MM.1S (cell line): ENCODE measurements around the gene GCK.

Experiments used
- EZH2 ChIP-seq: fragments of 300-600 bp; sonication (generic); optimal IDR thresholded peaks from 2 replicates; pipeline ENCODE3; 2017; ENCODE audit warnings: low read depth, mild to moderate bottlenecking, antibody characterized with exemption, low read length, mixed read lengths
- TF ChIP-seq, protein P1 (sequence below): fragments of 300-600 bp; sonication (generic); IDR thresholded peaks from 2 replicates; pipeline ENCODE4 v1.5.1; 2016; ENCODE audit warnings: antibody characterized with exemption, low read length, mixed read lengths

DNA sequence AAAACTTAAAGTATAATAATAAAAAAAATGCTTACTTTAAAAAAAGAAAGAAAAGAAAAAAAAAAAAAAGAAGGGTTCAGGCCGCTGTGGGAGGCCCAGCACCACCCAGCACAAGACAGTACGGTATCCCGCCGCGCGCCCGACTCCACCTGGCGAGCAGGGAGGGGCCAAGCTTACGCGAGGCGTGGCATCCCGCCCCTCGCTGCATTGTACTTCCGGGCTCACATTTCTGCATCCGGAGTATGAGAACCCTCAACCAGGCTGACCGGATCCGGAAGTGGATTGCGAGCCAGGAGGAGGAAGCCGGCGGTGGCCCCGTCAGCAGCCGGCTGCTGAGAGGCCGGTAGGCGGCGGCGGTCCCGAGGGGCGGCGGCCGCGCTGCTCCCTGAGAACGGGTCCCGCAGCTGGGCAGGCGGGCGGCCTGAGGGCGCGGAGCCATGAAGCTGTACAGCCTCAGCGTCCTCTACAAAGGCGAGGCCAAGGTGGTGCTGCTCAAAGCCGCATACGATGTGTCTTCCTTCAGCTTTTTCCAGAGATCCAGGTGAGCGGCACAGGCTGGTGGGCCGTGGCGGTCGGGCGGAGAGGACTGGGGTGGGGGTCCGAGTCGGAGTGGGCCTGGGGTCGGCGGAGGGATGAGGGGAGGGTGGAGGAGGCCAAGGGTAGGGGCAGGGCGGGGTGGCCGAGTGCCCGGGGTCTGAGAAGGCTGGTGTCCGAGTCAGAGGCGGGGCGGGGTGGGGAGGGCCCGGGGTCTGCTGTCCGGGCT is 11.6 kb upstream of the GCK start, which contains the start of gene YKT6:
- TF ChIP-seq, protein P1, sequence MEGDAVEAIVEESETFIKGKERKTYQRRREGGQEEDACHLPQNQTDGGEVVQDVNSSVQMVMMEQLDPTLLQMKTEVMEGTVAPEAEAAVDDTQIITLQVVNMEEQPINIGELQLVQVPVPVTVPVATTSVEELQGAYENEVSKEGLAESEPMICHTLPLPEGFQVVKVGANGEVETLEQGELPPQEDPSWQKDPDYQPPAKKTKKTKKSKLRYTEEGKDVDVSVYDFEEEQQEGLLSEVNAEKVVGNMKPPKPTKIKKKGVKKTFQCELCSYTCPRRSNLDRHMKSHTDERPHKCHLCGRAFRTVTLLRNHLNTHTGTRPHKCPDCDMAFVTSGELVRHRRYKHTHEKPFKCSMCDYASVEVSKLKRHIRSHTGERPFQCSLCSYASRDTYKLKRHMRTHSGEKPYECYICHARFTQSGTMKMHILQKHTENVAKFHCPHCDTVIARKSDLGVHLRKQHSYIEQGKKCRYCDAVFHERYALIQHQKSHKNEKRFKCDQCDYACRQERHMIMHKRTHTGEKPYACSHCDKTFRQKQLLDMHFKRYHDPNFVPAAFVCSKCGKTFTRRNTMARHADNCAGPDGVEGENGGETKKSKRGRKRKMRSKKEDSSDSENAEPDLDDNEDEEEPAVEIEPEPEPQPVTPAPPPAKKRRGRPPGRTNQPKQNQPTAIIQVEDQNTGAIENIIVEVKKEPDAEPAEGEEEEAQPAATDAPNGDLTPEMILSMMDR = peak; percentile 56
- TF ChIP-seq EZH2 = no peak
